Ramos (cell line): Measurements from ENCODE around the gene PRSS53.

Experiments
- in situ Hi-C: fragments of 300-500 bp; cut with MboI; formaldehyde crosslinking; loops from one replicate; pipeline ENCODE4 v1.14.3; 2022; ENCODE audit warnings: low sequenced_read_pairs; ENCODE audit not compliant: unreplicated experiment

PRSS53 gene

GRCh38 chr16:31061126-31061812 lies 27.5 kb downstream of the PRSS53 start:
- in situ Hi-C loops: no loop called here

GRCh38 chr16:31055613-31056012 lies 33.1 kb downstream of the PRSS53 start:
- in situ Hi-C loops: no loop called here

- in situ Hi-C loops: no loop called here
Observed at GRCh38 chr16:31052114-31052513, 36.6 kb downstream of the PRSS53 start.

GRCh38 chr16:31050280-31051030 lies 38.3 kb downstream of the PRSS53 start:
- in situ Hi-C loops: no loop called here

- in situ Hi-C loops: no loop called here
Observed at GRCh38 chr16:31043898-31044481, 44.8 kb downstream of the PRSS53 start.

GRCh38 chr16:31043352-31043751 lies 45.4 kb downstream of the PRSS53 start:
- in situ Hi-C loops: no loop called here

GRCh38 chr16:31042866-31043265 lies 45.9 kb downstream of the PRSS53 start:
- in situ Hi-C loops: no loop called here

GRCh38 chr16:31038993-31039392 lies 49.8 kb downstream of the PRSS53 start:
- in situ Hi-C loops: no loop called here

- in situ Hi-C loops: no loop called here
Observed at GRCh38 chr16:31036691-31037090, 52.1 kb downstream of the PRSS53 start.

GRCh38 chr16:31033709-31034492 lies 54.8 kb downstream of the PRSS53 start:
- in situ Hi-C loops: no loop called here
